ENCODE measurements around the gene STAT3. TPM values are rescaled to one million over a fixed set of nuclear protein-coding genes. Genes with fewer than 3 reads are reported as not detected.

Gene STAT3
- total RNA-seq, 4 donors from 2014 or later = 134 to 255 (median 180) TPM

DNA sequence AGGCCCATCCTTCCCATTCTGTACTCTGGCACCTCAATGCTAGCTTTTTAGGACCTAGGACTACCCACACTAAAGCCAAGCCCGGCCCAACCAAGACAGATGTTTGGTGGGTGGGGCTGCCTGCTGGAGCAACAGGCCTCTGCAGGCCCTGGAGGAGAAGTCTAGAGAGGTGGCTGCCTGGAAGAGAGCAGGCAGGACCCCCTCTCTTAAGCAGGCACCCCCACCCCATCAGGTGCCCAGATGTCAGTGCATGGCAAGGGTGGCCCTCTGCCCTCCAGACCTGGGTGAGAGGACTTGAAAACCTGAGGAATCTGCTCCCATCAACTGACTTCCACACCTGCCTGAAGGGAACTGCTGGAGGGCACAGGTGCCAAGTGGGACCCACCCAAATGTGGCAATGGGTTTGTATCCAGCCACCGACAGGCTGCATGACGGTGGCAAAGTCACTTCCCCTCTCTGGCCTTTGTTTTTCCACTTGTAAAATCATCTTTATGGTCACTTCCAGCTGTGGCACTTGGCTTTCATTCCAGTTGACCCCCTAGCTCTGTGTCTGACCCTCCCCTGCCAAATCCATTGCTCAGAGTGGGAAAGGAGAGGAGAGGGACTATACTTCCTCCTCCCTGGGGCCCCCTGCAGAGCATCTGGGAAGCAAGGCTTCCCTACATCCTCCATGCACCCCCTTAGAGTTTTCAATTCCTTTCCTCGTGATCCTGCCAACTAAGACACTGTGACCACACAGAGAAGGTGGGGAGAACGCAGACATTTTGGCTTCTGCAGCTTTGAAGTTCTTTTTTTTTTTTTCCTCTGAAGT is 101.6 kb downstream of the STAT3 start:
- TF ChIP-seq, protein P1, sequence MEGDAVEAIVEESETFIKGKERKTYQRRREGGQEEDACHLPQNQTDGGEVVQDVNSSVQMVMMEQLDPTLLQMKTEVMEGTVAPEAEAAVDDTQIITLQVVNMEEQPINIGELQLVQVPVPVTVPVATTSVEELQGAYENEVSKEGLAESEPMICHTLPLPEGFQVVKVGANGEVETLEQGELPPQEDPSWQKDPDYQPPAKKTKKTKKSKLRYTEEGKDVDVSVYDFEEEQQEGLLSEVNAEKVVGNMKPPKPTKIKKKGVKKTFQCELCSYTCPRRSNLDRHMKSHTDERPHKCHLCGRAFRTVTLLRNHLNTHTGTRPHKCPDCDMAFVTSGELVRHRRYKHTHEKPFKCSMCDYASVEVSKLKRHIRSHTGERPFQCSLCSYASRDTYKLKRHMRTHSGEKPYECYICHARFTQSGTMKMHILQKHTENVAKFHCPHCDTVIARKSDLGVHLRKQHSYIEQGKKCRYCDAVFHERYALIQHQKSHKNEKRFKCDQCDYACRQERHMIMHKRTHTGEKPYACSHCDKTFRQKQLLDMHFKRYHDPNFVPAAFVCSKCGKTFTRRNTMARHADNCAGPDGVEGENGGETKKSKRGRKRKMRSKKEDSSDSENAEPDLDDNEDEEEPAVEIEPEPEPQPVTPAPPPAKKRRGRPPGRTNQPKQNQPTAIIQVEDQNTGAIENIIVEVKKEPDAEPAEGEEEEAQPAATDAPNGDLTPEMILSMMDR (IDR thresholded peaks at IDR 0.05; ENCODE audit: low read depth) = no peak

GRCh38 chr17:42285346-42286050 is 102.7 kb downstream of the STAT3 start:
- TF ChIP-seq, protein P1 (IDR thresholded peaks at IDR 0.05; ENCODE audit: low read depth) = no peak

DNA sequence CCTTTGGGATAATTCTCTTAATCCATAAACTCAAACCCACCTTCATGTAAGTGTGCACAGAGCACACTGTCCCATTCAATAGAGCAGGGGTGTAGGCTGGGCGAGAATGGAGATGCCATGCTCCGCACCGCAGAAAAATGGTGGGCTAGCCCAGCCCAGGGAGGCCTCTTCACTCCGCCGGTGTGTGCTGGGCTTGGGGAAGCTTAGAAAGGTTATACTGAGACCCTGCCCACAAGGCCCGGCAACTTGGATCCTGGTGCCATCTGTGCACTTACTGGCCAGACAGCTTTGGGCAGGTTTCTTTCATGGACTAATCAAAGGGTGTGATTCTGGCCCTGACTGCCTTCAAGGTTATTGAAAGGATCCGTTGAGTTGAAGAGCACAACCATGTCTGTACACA is 103.7 kb downstream of the STAT3 start:
- TF ChIP-seq, protein P1 (IDR thresholded peaks at IDR 0.05; ENCODE audit: low read depth) = no peak

DNA sequence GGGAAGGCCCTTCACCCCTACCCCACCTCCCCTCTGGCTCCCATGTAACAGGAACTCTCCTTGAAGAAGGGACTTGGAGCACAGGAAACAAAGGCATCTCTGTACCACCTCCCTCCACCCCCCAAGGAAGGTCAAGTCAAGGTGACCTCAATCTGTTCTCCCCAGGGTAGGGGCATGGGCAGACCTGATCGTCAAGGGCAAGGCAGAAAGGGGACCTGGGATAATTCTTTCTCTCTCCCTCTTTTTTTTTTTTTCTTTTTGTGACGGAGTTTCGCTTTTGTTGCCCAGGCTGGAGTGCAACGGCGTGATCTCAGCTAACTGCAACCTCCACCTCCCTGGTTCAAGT is 104.2 kb downstream of the STAT3 start:
- TF ChIP-seq, protein P1 (IDR thresholded peaks at IDR 0.05; ENCODE audit: low read depth) = no peak

GRCh38 chr17:42283241-42284023 is 104.8 kb downstream of the STAT3 start:
- TF ChIP-seq, protein P1 (IDR thresholded peaks at IDR 0.05; ENCODE audit: low read depth) = no peak

DNA sequence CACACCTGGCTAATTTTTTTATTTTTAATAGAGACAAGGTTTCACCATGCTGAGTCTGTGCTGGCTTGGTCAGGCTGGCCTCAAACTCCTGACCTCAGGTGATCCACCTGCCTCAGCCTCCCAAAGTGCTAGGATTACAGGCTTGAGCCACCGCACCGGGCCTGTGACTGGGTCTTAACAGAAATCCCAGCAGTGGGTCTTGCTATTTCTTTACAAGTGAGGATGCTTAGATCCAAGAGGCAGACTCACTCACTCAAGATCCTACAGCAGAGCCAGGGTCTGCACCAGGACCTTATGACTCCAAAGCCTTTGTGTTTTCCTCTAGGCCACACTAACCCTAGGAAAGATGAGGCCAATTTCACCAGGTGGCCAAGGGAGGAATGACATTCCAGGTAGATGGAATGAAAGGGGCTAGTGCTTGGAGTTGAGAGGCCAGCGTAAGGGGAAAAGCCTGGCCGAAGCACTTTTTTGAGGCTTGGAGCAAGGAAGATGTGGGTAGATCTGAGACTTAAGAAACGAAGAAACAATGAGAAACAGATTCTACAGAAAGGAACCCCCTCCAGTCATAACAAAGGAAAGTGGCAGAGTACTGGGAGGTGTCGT is 105.7 kb downstream of the STAT3 start:
- TF ChIP-seq, protein P1 (IDR thresholded peaks at IDR 0.05; ENCODE audit: low read depth) = no peak

Measured in subcutaneous adipose tissue (tissue), 4 donors.